ENCODE data around the gene FHOD3. TPM values are rescaled to one million over a fixed set of nuclear protein-coding genes. Genes with fewer than 3 reads are reported as not detected.

FHOD3 gene
- total RNA-seq, 4 donors from 2014 or later: 3.5 to 40.0 (median 14.5) TPM

DNA sequence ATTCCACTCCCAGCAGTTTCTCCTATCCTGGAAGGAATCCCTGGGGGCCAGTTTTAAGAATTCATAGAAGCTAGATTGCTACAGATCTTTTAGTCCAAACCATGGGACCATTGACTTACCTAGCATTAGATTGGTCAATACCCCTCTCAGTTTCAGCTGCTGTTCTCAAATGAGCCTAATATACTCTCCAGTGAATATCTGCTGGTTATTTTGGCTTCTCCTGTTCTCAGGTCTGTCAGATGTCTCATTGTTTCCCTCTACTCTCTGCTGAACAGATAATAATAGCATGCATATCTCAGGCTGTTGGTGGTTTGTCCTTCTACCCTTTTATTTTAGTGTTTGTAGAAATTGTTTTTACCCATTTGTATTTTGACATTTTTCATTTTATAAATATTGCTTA is 99.5 kb downstream of the FHOD3 start:
- in situ Hi-C loops (cut with MboI; ENCODE audit: low pct_ligation_motif_present in 1 of 4, low pct_unique_long_range_greater_than_20kb in 1 of 4, low sequenced_read_pairs in 3 of 4): no loop called here

DNA sequence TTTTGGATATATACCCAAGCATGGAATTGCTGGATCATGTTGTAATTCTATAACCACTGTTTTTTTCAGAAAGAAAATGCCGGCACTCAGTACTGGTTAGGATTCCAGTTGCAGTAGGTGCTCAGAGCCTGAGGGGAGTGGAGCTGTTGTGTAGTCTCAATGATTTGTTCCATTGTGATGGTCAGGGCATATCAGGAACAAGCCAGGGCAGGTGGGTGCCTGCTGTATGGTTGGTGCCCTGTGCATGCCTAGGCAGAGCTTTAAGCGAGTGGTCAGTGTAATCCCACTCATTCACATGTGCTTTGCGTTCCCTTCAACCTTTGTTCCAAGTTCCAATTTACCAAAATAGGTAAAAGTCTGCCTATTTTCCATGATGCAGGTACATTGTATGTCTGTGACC is 100.9 kb downstream of the FHOD3 start:
- 97 to 100% methylated on average over 1 to 3 of the region's 3 CpGs for WGBS, 2 donors (ENCODE audit: low coverage in 1 of 2)
- Histone ChIP-seq H3K4me3 (no peak overlapping the region), H3K4me1 (no peaks in the 10 kb centered on the region), H3K9me3 (peaks cover 15 to 17% of the 10 kb centered on the region in 2 donors), H3K36me3 (no peaks in the 10 kb centered on the region), H3K27me3 (no peaks in the 10 kb centered on the region), H3K27ac (no peak overlapping the region)
- no peak for TF ChIP-seq EP300 (IDR thresholded peaks at IDR 0.05; ENCODE audit: low read depth)
- TF ChIP-seq POLR2AphosphoS5 (IDR thresholded peaks at IDR 0.05): no peak
- TF ChIP-seq POLR2A (IDR thresholded peaks at IDR 0.05): no peak
- TF ChIP-seq, protein P1, sequence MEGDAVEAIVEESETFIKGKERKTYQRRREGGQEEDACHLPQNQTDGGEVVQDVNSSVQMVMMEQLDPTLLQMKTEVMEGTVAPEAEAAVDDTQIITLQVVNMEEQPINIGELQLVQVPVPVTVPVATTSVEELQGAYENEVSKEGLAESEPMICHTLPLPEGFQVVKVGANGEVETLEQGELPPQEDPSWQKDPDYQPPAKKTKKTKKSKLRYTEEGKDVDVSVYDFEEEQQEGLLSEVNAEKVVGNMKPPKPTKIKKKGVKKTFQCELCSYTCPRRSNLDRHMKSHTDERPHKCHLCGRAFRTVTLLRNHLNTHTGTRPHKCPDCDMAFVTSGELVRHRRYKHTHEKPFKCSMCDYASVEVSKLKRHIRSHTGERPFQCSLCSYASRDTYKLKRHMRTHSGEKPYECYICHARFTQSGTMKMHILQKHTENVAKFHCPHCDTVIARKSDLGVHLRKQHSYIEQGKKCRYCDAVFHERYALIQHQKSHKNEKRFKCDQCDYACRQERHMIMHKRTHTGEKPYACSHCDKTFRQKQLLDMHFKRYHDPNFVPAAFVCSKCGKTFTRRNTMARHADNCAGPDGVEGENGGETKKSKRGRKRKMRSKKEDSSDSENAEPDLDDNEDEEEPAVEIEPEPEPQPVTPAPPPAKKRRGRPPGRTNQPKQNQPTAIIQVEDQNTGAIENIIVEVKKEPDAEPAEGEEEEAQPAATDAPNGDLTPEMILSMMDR (IDR thresholded peaks at IDR 0.05): no peak
- in situ Hi-C loops (cut with MboI; ENCODE audit: low pct_ligation_motif_present in 1 of 4, low pct_unique_long_range_greater_than_20kb in 1 of 4, low sequenced_read_pairs in 3 of 4): no loop called here
- intact Hi-C loops (cut with DNase I; ENCODE audit: low total_unique reads): no loop called here
- DNase-seq: no peak

More for the DNA sequence above, 99.5 kb downstream of the FHOD3 start:
- intact Hi-C loops (cut with DNase I; ENCODE audit: low total_unique reads): no loop called here
- Histone ChIP-seq H3K36me3 (no peaks in the 10 kb centered on the region), H3K4me3 (no peak overlapping the region), H3K4me1 (no peaks in the 10 kb centered on the region), H3K27ac (no peak overlapping the region), H3K27me3 (no peaks in the 10 kb centered on the region), H3K9me3 (peaks cover 15 to 17% of the 10 kb centered on the region in 2 donors)
- no peak for DNase-seq
- TF ChIP-seq POLR2AphosphoS5 (IDR thresholded peaks at IDR 0.05) (no peak), POLR2A (IDR thresholded peaks at IDR 0.05) (no peak), EP300 (IDR thresholded peaks at IDR 0.05; ENCODE audit: low read depth) (no peak)
- TF ChIP-seq, protein P1 (IDR thresholded peaks at IDR 0.05): no peak

DNA sequence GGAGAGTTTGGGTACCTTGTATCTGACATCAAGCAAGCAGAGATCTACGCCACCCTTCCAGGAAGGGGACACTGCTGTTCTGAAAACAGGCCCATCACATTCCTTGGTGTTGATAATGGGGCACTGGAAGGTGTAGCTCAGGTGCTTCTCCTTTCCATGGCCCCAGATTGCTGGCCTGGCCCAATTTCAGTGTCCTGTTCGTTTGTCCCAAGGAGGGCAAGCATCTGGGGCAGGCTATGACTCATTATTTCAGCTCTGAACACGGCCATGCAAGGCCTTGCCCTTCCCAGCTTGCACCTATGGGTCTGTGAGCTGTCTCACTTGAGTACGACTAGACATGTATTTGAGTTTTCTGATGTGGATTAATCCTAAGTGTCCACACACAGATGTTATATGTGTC is 101.5 kb downstream of the FHOD3 start:
- no peaks in the 10 kb centered on the region for H3K27me3 ChIP-seq
- DNase-seq: no peak
- in situ Hi-C loops (cut with MboI; ENCODE audit: low pct_ligation_motif_present in 1 of 4, low pct_unique_long_range_greater_than_20kb in 1 of 4, low sequenced_read_pairs in 3 of 4): no loop called here
- H3K4me3 ChIP-seq: no peak overlapping the region
- H3K4me1 ChIP-seq: no peaks in the 10 kb centered on the region
- TF ChIP-seq, protein P1 (IDR thresholded peaks at IDR 0.05): no peak
- TF ChIP-seq POLR2AphosphoS5 (IDR thresholded peaks at IDR 0.05) (no peak), EP300 (IDR thresholded peaks at IDR 0.05; ENCODE audit: low read depth) (no peak), POLR2A (IDR thresholded peaks at IDR 0.05) (no peak)
- H3K27ac ChIP-seq: no peak overlapping the region
- WGBS, 2 donors (ENCODE audit: low coverage in 1 of 2): 70% methylated on average over 4 of the region's 4 CpGs; no CpG with 5 or more reads in 1 of the 2 donors
- no peaks in the 10 kb centered on the region for H3K36me3 ChIP-seq
- H3K9me3 ChIP-seq: peaks cover 15 to 17% of the 10 kb centered on the region in 2 donors
- intact Hi-C loops (cut with DNase I; ENCODE audit: low total_unique reads): no loop called here

GRCh38 chr18:36401462-36401861 is 103.9 kb downstream of the FHOD3 start:
- Histone ChIP-seq H3K4me3 (no peak overlapping the region), H3K36me3 (no peaks in the 10 kb centered on the region), H3K27me3 (no peaks in the 10 kb centered on the region), H3K9me3 (peaks cover 4 to 6% of the 10 kb centered on the region in 2 donors), H3K27ac (no peak overlapping the region), H3K4me1 (no peaks in the 10 kb centered on the region)
- intact Hi-C loops (cut with DNase I; ENCODE audit: low total_unique reads) (no loop called here), in situ Hi-C loops (cut with MboI; ENCODE audit: low pct_ligation_motif_present in 1 of 4, low pct_unique_long_range_greater_than_20kb in 1 of 4, low sequenced_read_pairs in 3 of 4) (no loop called here)
- TF ChIP-seq POLR2AphosphoS5 (IDR thresholded peaks at IDR 0.05) (no peak), POLR2A (IDR thresholded peaks at IDR 0.05) (no peak), EP300 (IDR thresholded peaks at IDR 0.05; ENCODE audit: low read depth) (no peak)
- TF ChIP-seq, protein P1 (IDR thresholded peaks at IDR 0.05): no peak
- WGBS, 2 donors (ENCODE audit: low coverage in 1 of 2): 98 to 100% methylated on average over 1 to 2 of the region's 2 CpGs
- DNase-seq: no peak
